Stimulated activated CD8-positive, alpha-beta memory T cell treated with anti-CD3 and anti-CD28 coated beads, Interleukin-12 subunit alpha, Interleukin-12 subunit beta, amount 100 ng/mL, for 1 hour (primary cell): ENCODE results near the gene PRKCE.

ENCODE experiments used
- DNase-seq: peaks from one replicate; pipeline ENCODE4 v3.0.0-alpha.2; 2020; ENCODE audit warnings: low read depth

Gene PRKCE

DNA sequence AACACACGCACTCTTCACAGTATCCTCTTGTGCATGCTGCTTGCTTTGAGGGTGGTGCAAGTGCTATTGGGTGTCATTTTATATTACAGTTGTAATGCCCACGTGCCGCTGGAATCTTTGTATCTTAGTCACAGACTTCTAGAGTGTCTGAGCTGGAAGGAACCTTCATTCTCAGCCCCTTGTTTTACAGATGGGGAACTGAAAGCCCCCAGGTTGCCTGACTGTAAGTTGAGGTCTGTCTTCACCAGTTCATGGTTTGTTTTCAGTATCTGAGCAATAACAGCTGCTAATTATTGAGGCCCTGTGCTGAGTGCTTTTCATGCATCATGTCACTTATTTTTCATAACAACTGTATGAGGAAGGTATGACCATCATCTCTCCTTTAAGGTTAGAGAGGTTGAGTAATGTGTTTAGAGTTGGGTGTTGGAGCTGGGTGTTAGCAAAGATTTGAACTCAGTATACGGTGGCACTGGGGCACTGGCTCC is 77.0 kb downstream of the PRKCE start:
- DNase-seq: no peak

DNA sequence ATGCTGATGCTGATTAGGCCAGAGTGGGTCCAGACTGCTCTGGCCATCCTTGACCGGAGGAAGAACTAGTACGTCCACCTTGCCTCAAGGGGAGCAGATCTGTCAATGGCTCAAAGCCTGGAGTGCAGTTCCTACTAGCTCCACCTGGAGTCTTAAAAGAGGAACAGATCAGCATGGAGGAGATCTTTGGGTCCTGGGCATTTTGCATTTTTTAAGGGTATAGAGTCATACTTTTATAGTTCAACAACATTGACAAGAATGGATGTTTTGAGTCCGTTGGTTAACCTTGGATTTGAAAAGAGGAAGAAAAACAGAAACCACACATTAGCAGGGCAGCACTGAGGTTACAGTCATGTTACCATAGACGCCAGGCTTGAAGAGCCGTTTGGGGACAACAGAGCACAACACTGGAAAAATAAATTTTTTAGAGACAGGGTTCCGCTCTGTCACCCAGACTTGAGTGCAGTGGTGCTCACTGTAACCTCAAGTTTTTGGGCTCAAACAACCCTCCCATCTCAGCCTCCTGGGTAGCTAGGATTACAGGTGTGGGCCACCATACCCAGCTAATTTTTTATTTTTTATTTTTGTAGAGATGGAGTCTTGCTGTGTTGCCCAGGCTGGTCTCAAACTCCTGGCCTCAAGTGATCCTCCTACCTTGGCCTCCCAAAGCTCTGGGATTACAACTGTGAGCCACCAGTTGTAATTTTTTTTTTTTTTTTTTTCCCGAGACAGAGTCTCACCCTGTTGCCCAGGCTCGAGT is 78.5 kb downstream of the PRKCE start:
- DNase-seq: no peak

DNA sequence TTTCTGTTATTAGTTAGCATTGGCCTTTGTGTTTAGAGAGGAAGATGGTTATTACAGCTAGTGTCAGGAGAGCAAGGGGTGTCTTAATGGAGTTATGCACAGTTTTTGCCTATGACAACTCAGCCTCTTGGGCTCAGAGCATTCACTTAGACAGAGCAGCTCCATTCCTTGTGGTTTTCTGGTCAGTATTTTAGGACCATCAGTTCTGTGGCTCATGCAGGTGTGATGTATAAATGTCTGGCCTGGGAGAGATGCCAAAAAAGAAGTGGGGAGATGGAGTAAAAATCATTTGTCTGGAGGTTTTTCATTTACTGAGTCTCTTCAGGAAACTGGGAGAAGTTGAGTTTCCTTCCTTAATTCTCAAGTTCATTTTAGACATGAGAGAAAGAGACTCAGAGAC is 79.7 kb downstream of the PRKCE start:
- no peak for DNase-seq

DNA sequence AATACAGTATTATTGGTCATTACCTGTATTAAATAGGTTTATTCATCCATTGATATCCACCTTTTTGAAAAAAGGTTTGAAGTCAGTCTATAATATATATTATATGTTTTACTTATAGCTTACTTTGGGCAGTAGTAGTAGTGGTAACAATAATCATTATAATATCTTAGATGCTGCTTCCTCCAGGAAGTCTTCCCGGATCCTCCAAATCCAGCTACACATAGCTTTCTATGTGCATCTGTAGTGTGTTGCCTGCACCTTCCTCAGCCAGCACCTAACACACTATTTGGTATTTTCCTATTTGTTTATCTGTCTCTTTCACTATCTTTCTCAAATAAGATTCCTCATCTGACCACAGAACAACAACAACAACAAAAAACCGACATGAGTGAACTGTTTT is 81.0 kb downstream of the PRKCE start:
- DNase-seq: no peak

DNA sequence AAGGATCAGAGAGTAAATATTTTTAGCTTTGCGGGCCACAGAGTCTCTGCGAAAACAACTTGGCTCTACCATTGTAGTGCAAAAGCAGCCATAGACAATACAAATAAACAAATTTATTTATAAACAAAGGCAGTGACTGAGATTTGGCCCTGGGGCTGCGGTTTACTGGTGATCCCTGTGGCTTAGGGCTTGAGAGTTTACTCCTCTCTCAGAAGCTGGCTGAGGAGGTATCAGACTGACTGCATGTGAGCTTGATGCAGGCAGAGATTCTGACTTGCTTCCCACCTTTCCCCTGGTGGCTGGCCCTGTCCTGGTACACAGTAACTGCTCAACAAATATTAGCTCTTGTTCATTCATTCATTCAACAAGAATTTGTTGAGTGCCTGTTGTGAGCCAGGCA is 81.5 kb downstream of the PRKCE start:
- no peak for DNase-seq

DNA sequence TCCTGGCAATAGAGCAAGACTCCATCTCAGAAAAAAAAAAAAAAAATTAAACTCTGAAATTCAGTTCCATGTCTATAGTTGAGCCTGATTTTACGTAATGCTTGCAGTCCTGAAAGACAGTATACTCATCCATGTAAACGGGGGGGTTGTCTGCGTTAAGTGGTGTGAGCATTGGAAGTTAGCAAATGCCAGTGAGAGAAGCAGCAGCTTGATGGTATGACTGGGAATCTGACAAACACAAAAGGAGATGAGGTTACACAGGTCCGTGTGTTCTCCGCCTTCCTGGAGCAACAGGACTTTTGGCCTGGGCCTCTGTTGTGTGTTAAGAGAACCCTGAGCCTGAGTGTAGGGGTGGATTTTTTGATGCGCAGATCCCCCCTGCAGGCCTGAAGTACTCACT is 82.9 kb downstream of the PRKCE start:
- DNase-seq: no peak

DNA sequence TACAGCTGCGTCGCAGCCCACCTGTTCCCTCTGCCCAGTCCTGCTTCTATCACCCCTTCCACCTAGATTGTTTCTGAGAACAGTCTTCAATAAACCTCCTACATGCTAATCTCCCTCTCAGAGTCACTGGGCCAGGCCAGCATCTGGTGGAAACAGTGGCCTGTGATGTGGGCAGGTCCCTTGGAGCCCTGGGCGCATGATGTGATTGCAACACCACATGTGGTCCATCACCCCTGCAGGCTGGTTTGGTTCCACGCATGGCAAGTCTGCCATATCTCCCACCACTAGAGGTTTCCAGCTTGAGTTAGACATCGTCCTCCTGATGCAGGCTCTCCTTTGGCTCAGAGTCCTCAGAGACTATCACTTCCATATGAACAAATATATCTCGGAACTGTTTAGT is 83.5 kb downstream of the PRKCE start:
- DNase-seq: no peak

DNA sequence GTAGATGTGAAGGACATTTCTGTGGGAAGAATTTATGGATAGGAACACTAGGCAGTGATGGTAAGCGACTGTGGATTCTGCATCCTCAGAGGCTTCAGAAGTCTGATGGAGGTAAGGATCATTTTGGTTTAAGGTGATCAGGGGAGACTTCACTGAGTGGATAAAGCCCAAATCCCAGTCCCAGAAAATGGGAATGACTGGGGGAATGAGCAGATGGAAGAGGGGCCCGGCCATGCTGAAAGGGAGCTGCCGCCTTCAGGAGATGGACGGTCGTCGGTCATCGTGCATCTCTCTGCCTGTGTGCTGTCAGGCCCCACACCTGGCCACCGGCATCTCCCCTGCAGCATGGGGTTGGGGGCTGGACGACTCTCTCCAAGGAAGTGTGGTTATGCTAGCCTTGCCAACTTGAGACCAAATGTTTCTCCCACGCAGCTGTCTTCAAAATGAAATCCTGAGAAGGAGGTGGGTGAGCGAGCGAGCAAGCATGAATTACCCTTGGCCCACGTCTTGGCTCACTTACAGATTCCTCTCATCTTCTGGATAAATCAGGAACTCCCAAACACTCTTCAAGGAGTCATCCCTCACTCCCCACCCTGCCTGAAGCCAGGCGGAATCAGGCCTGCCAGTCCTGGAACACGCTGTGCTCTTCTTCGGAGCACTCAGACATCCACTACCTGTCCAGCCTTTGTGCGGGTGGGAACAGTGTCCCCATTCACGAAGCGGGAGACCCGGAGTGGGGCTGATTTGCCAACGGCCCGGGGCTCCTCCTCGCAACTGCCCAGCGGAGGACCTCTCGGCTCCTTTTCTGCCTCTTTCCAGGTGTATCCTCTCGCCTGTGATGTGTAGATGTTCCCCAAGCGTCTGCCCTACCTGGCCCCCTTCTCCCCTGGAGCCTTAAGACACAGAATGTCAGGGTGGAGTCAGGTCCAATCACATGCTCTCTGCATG is 85.6 kb downstream of the PRKCE start:
- DNase-seq: no peak

DNA sequence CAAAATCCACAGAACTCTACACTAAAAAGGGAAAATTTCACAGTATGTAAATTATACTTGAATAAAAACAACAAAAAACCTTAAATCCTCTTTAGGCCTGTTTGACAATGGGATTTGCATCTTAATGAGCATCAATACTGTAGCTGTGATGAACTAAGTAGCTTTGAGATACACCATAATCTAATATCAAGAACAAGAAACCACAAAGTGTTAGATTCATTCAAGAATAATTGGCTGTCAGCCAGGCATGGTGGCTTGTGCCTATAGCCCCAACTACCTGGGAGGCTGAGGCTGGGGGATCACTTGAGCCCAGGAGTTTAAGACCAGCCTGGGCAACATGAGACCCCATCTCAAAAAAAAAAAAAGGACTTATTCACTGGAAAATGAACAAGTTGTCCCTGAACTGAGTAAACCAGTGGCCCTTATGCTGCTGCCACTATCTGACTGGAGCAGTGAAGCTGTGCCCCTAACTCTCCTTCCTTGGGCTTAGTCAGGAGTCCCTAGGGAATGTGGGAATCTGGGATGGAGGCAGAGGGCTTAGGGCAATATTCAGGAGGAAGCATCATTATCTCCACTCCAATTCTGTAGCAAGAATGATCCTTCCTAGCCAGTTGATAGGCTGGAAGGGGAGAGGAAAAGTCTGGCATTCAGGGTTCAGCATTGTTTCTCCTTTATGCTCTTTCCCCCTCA is 88.5 kb downstream of the PRKCE start:
- no peak for DNase-seq

DNA sequence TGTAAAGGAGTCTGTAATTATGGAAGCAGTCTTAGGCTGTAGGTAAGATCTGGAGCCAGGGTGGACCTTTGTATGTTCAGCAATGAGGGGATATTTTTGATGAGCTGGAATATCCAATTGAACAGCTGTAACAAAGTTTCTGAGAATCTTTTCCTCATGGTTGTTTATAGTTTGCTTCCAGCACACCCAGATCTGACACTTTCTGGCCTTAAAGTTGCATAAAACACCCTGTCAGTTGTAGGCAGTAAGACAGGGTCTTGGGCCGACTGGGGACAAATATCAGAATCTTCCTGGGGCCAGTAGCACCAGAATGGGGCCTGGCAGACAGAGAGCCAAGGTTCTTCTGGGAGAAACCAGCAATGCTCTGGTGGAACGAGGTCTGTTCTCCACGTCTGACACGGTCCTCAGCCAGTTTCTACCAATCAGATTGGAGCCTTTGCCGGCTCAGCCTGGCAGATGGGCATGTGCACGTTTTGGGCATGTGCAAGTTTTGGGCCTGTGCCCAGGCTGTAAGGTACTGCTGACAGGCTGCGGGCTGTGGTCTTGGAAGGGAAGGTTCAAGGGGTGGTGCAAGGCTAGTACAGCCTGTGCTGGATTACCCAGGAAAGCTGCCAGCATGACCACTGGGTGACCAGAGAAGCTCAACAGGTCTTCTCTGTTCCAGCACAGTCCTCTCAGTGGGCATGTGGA is 89.8 kb downstream of the PRKCE start:
- DNase-seq: no peak

DNA sequence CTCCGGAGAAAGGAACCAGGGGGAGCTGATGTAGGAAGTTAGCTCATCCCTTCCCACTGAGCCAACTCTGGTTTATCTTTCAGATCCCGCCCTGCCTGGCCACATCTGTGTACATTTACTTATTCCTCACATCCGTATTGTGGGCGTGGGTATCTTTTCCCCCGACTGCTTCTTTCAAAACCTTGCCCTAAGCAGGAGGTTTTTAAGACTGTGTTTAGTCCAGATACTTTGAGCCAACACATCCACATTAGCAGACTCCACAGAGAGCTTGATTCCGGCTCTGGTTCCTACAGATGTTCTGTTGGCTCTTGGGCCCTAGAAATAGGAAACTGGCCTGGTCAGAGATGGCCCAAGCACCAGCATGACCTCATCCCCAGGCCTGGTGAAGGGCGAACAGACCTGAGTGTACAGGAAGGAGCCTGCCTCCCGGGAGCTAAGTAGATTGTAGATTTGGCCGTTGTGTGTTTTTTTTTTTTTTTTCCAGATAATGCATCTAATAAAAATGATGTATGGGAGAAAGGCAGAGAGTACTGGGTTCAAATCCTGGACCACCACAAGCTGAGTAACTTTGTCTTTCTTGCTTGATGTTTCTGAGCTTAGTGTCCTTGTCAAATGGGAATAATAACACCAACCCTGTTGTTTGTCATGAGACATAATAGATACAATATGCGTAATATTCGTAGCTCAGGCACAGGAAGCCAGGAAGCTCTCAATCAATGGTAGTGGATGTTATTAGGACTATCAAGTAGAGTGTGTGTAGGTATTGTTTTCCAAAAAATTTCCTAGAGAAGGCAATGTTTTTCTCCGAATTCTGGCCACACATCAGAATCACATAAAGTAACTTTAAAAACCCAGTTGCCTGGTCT is 92.3 kb downstream of the PRKCE start:
- DNase-seq: no peak

DNA sequence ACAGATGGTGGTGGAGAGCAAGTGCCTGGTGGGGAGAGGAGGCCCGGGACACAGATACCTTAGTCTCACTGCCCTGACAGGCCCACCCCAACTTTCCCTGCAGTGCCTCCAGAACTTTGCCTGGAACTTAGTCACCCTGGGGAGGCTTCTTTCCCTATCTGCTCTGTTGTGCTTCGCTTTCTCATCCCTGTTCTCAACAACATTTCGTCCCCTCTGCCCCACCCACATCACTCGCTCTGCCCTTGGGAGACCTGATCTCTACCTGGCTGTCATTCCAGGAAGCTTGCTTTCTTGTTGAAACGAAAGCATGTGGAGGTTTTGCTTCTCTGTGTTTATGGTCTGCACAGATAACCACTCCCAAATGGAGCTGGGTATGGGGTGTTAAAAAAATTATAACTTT is 93.8 kb downstream of the PRKCE start:
- DNase-seq: no peak

DNA sequence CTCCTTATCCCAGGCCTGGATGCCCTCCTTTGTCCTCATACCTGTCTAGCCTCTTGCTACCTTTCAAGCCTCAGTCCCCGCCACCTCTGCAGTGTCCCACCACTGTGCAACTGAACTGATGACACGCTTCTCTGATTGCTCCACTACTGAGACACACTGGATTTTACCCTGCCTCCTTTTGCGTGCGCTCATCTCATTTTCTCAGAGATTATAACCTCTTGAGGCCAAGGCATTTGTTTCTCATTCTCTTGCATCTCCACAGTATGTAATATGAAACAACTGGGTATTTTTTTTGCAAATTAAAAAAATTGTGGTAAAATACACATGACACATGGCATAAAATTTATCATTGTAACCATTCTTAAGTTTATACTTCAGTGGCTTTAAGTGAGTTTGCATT is 95.4 kb downstream of the PRKCE start:
- no peak for DNase-seq

DNA sequence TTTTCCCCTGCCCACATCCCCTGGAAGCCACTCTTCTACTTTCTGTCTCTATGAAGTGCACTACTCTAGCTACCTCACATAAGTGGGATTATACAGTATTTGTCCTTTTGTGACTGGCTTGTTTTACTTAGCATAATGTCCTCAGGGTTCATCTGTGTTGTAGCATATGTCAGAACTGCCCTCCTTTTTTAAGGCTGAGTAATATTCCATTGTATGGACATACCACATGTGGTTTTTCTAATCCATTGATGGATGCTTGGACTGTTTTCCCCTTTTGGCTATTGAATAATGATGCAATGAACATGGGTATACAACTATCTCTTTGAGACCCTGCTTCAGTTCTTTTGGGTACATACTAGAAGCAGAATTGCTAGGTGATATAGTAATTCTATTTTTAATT is 95.9 kb downstream of the PRKCE start:
- DNase-seq: no peak

DNA sequence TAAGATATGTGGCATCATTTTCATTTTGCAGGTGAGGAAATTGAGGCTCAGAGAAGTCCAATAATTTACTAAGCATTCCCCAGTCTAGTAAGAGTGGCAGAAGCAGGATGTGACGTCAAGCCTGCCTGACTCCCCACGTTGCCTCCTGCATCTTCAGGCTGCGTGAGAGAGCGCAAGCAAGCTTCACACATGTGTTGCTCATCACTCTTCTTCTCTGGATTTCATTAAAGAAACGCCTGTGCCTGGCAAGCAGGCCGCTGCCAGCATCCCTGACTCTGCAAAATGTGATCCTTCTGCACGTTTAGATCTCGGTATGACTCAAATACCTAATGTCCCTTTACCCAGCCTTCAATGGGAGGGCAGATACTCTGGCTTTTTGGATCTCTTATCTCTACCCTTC is 96.8 kb downstream of the PRKCE start:
- no peak for DNase-seq

DNA sequence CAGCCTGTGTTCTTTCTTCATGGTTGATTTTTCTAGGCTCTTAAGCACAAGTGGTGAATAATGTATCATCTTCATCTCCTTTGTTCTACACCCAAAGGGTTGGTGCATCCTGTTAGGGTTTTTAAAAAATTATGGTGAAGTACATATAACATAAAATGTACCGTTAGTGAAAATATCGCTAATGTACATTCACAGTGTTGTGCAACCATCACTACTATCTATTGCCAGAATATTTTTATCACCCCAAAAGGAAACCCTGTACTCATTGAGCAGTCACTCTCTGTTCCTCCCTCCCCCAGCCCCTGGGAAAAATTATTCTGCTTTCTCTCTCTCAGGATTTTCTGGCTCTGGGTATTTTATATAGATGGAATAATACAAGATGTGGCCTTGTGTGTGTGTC is 98.5 kb downstream of the PRKCE start:
- no peak for DNase-seq

DNA sequence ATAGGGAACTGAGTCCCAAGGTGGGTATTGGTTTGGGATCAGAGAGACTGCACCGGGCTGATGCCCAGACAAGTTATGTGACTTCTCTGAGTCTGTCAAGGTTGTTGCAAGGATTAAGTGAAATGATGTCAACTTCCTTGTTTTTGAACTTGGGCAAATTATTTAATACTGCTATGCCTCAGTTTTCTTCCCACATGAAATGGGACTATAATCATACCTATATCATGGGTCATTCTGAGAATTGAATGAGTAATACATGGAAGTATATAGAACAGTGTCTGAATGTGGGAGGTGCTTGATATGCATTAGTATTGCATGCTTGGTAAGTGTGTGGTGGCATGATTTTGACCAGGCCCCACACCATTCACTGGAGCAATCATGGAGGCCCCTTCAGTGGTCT is 99.0 kb downstream of the PRKCE start:
- DNase-seq: no peak

DNA sequence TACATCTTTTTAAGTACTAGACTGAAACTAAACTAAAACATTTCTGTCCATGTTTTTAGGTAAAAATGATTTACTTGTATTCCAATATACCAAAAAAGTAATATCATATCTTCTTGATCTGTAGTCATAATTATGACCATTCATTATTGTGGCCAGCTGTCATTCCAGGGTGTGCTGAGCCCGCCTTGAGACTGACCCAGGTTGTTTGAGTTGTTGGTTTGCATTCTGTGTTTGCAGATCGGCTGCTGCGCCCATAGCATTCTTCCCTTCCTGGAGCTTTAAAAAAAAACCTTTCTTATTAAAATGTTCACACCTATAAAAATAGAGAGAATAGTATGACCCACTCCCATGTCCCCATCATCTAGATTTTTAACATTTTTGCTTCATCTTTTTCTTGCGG is 101.9 kb downstream of the PRKCE start:
- DNase-seq: no peak

DNA sequence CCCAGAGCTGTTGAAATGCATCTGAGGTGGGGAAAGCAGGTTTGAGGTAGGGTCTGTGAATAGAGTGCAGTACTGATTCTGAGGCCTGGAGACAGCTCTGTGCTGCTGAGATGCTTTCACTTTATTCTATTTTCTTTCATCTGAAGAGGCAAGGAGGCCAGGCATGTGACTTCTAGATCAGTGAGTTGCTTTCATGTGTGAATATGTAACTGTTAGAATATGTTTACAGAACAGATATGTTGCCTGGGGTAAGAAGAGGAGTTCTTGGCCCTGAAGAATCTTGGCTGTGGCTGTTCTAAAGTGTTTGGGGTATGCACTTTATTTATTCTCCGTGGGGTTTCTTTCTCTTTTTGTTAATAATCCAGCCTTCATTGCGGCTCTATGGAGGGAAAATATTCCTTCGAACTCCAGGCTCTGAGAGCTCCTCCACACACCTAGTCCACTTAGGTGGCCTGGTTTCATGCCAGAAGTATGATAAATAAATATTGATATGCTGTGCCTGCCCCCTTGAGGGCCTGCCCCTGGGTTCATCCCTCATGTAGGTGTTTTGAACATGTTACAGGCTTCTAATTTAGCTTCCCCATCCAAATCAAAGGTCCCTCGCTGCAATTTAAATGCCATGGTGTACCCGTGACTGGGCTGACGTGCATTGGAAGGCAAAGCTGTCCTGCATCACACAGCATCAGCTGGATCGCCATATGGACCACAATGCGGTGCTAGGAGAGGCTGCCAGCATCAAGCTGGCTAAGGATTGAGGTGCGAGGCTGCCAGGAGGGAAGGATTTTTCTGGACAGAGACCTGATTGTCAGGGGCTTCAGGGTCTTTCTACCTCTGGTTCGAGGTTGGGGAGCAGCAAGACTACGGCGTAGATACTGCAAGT is 102.9 kb downstream of the PRKCE start:
- no peak for DNase-seq
